Esophagus squamous epithelium (tissue), 5 donors: ENCODE measurements around the gene HHIPL1. TPM values are rescaled to one million over a fixed set of nuclear protein-coding genes. Genes with fewer than 3 reads are reported as not detected.

Experiments used
- DNase-seq: peaks from one replicate; lab custom pipeline; 2025; lab: John Stamatoyannopoulos, UW
- H3K27ac ChIP-seq, 4 donors: fragments of 200-600 bp; sonication (generic); one replicate each; pipeline ENCODE4 v1.5.1; 2016 to 2019; ENCODE audit warnings: mild to moderate bottlenecking in 1 of 4
- H3K27me3 ChIP-seq, 4 donors: fragments of 200-600 bp; sonication (generic); 1 replicate in 3 of 4; 2 replicates in 1 of 4; pipeline versions ENCODE4 v1.5.1 to v1.6.0; 2017 to 2021; ENCODE audit warnings: antibody characterized with exemption in 1 of 4
- H3K36me3 ChIP-seq, 3 donors: fragments of 200-600 bp; sonication (generic); one replicate each; pipeline ENCODE4 v1.5.1; 2016 to 2019
- H3K4me1 ChIP-seq, 3 donors: fragments of 200-600 bp; sonication (generic); one replicate each; pipeline ENCODE4 v1.5.1; 2017 to 2019
- H3K4me3 ChIP-seq, 4 donors: fragments of 200-600 bp; sonication (generic); 1 replicate in 3 of 4; 2 replicates in 1 of 4; pipeline ENCODE4 v1.5.1; 2016 to 2019; ENCODE audit warnings: mild to moderate bottlenecking in 2 of 4, moderate library complexity in 1 of 4
- H3K9me3 ChIP-seq, 3 donors: fragments of 200-600 bp; sonication (generic); one replicate each; pipeline ENCODE4 v1.5.1; 2016 to 2019
- POLR2A ChIP-seq, 4 donors: fragments of 450-650 bp; IDR thresholded peaks; one replicate each; pipeline ENCODE4 v1.6.1; 2017; ENCODE audit warnings: antibody characterized with exemption in 4 of 4, mild to moderate bottlenecking in 4 of 4, moderate library complexity in 3 of 4
- WGBS, 2 donors: methylation state at CpG; one replicate each; pipeline ENCODE4 v1.1.5; 2018; 5-methylcytosine and 5-hydroxymethylcytosine counted together
- intact Hi-C: fragments of 100-400 bp; cut with DNase I; formaldehyde crosslinking; loops from one replicate; pipeline ENCODE4 v1.15.0; 2022
- total RNA-seq, 4 donors: library from RNA; depleted of rRNA; stranded (reverse); fragments of >200 nt; gene quantifications; one replicate each; pipeline ENCODE4 v1.1.0, GENCODE V29; 2016
- TF ChIP-seq, protein P1 (sequence below), 6 experiments: fragments of 450-650 bp in 4 of 6; fragments of 200-600 bp in 2 of 6; sonication (generic) in 2 of 6; IDR thresholded peaks; one replicate each; pipeline ENCODE4 v1.5.1; 2016 to 2019; ENCODE audit warnings: antibody characterized with exemption in 6 of 6, mild to moderate bottlenecking in 4 of 6, moderate library complexity in 4 of 6
- donor health status: DM: yes; HTN: yes; CAD: no.

HHIPL1 gene
- total RNA-seq, 4 donors from 2014 or later, result 0.22 to 1.3 (median 0.59) TPM; not detected in 1

DNA sequence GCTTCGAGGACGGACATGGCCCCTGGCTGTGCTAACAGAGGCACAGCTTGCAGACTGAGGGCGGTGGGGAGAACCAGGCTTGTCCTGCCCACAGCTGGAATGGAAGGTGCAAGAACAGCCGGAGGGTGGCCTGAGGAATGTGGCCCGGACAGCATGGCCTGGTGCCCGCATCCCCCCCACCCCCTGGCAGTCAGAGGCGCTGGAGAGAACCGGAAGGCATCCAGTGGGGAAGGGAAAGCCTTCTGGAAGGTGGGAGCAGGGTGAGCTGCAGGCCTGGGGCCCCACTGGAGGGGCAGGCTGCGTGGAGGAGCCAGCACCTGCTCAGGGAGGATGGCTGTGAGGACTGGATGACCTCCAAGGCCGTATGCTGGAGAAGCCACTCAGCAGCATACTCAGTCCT is 31.0 kb downstream of the HHIPL1 start:
- intact Hi-C loops, result no loop called here
- no peak for DNase-seq

DNA sequence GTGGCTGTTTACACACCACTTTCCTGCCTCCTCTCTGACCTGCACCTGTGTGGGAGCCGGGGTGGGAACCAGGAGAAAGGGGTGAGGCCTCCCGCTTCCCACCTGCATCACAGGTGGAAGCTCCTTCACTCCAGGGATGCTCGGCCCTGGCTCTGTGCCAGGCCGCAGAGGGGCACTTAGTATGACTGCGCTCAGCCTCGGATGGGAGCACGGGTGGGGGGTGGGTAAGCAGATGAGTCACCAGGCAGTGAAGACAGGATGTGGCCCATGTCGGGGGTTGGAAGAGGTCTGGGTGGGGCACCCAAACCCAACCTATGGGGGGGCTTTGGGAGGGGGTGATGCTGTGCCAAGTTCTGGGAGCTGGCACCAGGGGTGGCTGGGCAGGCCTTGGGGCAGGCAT is 31.7 kb downstream of the HHIPL1 start:
- Histone ChIP-seq H3K4me3 (no peak overlapping the region), H3K36me3 (no peaks in the 10 kb centered on the region), H3K27ac (no peak overlapping the region), H3K4me1 (no peaks in the 10 kb centered on the region), H3K27me3 (peaks cover 0 to 30% (median 0%) of the 10 kb centered on the region in 4 donors), H3K9me3 (peaks cover 0 to 23% (median 12%) of the 10 kb centered on the region in 3 donors)
- TF ChIP-seq POLR2A (IDR thresholded peaks at IDR 0.05), result no peak
- TF ChIP-seq, protein P1, sequence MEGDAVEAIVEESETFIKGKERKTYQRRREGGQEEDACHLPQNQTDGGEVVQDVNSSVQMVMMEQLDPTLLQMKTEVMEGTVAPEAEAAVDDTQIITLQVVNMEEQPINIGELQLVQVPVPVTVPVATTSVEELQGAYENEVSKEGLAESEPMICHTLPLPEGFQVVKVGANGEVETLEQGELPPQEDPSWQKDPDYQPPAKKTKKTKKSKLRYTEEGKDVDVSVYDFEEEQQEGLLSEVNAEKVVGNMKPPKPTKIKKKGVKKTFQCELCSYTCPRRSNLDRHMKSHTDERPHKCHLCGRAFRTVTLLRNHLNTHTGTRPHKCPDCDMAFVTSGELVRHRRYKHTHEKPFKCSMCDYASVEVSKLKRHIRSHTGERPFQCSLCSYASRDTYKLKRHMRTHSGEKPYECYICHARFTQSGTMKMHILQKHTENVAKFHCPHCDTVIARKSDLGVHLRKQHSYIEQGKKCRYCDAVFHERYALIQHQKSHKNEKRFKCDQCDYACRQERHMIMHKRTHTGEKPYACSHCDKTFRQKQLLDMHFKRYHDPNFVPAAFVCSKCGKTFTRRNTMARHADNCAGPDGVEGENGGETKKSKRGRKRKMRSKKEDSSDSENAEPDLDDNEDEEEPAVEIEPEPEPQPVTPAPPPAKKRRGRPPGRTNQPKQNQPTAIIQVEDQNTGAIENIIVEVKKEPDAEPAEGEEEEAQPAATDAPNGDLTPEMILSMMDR (IDR thresholded peaks at IDR 0.05), result no peak
- DNase-seq, result no peak
- 50 to 60% methylated on average over 1 to 3 of the region's 8 CpGs for WGBS, 2 donors
- intact Hi-C loops, result no loop called here

More for the DNA sequence above, 31.0 kb downstream of the HHIPL1 start:
- 47 to 67% methylated on average over 8 to 10 of the region's 10 CpGs for WGBS, 2 donors
- Histone ChIP-seq H3K9me3 (peaks cover 0 to 23% (median 12%) of the 10 kb centered on the region in 3 donors), H3K27ac (no peak overlapping the region), H3K4me1 (no peaks in the 10 kb centered on the region), H3K36me3 (no peaks in the 10 kb centered on the region), H3K4me3 (no peak overlapping the region), H3K27me3 (peaks cover 0 to 30% (median 0%) of the 10 kb centered on the region in 4 donors)
- TF ChIP-seq, protein P1 (IDR thresholded peaks at IDR 0.05), result no peak
- no peak for TF ChIP-seq POLR2A (IDR thresholded peaks at IDR 0.05)

DNA sequence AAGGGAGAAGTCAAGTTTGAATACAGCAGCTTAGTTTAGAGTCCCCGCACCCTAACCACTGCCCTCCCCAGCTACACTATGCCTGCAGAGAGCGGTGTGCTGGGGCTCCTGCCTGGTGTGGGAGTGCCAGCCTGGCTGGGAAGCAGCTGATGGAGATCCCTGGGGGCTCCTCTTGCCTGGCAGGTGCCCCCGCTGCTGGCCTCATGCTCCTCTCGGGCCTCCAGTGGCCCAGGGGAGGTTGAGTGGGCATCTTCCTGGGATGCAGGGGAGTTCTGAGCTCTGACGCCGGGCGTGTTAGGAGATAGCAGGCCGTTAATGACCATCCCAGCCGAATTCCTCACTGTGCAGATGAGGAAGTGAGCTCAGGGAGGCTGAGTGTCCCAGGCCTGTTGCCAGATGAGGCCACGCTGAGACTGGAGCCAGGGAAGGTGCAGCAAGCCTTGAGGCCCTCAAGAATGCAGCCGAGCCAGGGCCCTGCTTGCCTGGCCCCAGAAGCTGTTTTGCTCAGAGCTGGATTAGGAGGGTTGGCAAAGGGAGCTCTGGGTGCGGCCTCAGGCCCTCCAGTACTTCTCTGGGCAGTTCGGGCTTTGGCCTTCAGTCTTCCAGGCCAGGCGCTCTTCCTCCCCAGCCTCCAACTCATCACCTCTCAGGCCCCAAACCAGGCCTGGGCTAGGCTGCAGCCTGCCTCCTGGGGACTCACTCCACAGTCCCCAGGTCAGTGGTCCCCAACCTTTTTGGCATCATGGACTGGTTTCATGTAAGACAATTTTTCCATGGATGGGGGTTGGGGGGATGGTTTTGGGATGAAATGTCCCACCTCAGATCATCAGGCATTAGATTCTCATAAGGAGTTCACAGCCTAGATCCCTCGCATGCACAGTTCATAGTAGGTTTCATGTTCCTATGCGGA is 32.6 kb downstream of the HHIPL1 start:
- DNase-seq, result no peak
- peaks cover 0 to under 1% (median 0%) of the 10 kb centered on the region in 3 donors for H3K4me1 ChIP-seq
- TF ChIP-seq POLR2A (IDR thresholded peaks at IDR 0.05), result no peak
- TF ChIP-seq, protein P1 (IDR thresholded peaks at IDR 0.05), result no peak
- 85 to 96% methylated on average over 5 to 6 of the region's 16 CpGs for WGBS, 2 donors
- peaks cover 0 to 30% (median 0%) of the 10 kb centered on the region in 4 donors for H3K27me3 ChIP-seq
- H3K9me3 ChIP-seq, result peaks cover 0 to 23% (median 12%) of the 10 kb centered on the region in 3 donors
- H3K27ac ChIP-seq, result no peak overlapping the region
- intact Hi-C loops, result no loop called here
- no peaks in the 10 kb centered on the region for H3K36me3 ChIP-seq
- H3K4me3 ChIP-seq, result no peak overlapping the region

DNA sequence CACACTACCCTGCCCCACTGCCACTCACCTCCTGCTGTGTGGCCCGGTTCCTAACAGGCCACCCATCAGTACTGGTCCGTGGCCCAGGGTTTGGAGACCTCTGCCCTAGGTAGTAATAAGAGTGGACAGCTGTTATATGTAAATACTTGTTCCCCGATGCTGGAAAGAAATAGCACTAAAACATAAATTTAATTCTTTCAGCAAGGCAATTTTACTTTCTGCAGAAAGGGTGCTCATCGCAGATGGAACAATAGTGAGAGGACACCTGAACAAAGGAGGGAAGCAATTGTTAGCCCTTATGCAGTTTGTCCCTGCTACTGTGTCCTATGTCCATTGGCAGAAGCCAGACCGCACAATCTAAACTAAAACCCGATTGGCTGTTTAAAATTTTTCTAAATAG is 33.3 kb downstream of the HHIPL1 start:
- DNase-seq, result no peak
- H3K9me3 ChIP-seq, result peaks cover 0 to 23% (median 12%) of the 10 kb centered on the region in 3 donors
- no peaks in the 10 kb centered on the region for H3K36me3 ChIP-seq
- H3K27me3 ChIP-seq, result peaks cover 0 to 30% (median 0%) of the 10 kb centered on the region in 4 donors
- WGBS, 2 donors, result 87 to 96% methylated on average over 5 to 6 of the region's 6 CpGs
- H3K4me3 ChIP-seq, result no peak overlapping the region
- no peak for TF ChIP-seq POLR2A (IDR thresholded peaks at IDR 0.05)
- TF ChIP-seq, protein P1 (IDR thresholded peaks at IDR 0.05), result no peak
- peaks cover 5 to 7% (median 5%) of the 10 kb centered on the region in 3 donors for H3K4me1 ChIP-seq
- intact Hi-C loops, result no loop called here
- H3K27ac ChIP-seq, result no peak overlapping the region

DNA sequence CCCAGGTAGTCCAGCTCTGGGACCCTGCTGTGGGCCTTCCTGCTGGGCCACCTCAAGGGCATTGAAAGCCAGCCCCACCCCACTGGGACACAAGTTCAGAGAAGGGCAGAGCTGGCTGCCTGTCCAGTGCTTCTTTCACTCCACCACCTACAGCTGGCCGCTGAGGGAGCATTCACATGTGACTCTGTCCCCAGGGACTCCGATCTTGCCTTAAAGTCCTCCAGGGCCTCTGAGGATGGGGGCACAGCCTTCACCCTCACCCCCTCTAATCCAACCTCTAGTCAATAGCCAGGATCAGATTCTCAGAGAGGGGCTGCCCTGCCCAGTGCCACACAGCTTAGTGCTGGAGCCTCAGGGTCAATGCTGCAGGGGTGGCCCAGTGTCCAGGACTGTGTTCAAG is 34.2 kb downstream of the HHIPL1 start:
- peaks cover 7 to 12% (median 8%) of the 10 kb centered on the region in 3 donors for H3K4me1 ChIP-seq
- TF ChIP-seq POLR2A (IDR thresholded peaks at IDR 0.05), result no peak
- TF ChIP-seq, protein P1 (IDR thresholded peaks at IDR 0.05), result no peak
- no peak for DNase-seq
- 92% methylated on average over 2 of the region's 2 CpGs; no CpG with 5 or more reads in 1 of the 2 donors for WGBS, 2 donors
- intact Hi-C loops, result no loop called here
- H3K27me3 ChIP-seq, result peaks cover 0 to 27% (median 0%) of the 10 kb centered on the region in 4 donors
- no peak overlapping the region for H3K4me3 ChIP-seq
- peaks cover 0 to 23% (median 12%) of the 10 kb centered on the region in 3 donors for H3K9me3 ChIP-seq
- H3K36me3 ChIP-seq, result no peaks in the 10 kb centered on the region
- H3K27ac ChIP-seq, result no peak overlapping the region
